ENCODE data around the gene IL1RAPL1.

Gene IL1RAPL1

GRCh38 chrX:29965634-29966033 lies 1378.4 kb downstream of the IL1RAPL1 start:
- no peak overlapping the region for H2AFZ ChIP-seq (ENCODE audit: low read depth, low read length, severe bottlenecking)
- no peaks in the 10 kb centered on the region for H3K79me2 ChIP-seq (ENCODE audit: insufficient read depth, low read length)
- no peak overlapping the region for H3K27ac ChIP-seq (ENCODE audit: low read depth, low read length)
- no peak overlapping the region for H3K4me2 ChIP-seq (ENCODE audit: low read depth, low read length, poor library complexity, severe bottlenecking)
- H3K36me3 ChIP-seq (ENCODE audit: low read length), result no peaks in the 10 kb centered on the region
- no peaks in the 10 kb centered on the region for H4K20me1 ChIP-seq (ENCODE audit: low read depth, low read length)
- no peaks in the 10 kb centered on the region for H3K9me3 ChIP-seq (ENCODE audit: insufficient read depth, low read length)
- H3K9me2 ChIP-seq (replicated peaks; ENCODE audit: insufficient read depth, low read length), result no peaks in the 10 kb centered on the region
- no peaks in the 10 kb centered on the region for H3K27me3 ChIP-seq (ENCODE audit: low read length)
- H3K4me3 ChIP-seq (ENCODE audit: insufficient read depth, low read length, poor library complexity, severe bottlenecking), result no peak overlapping the region
- TF ChIP-seq CTCF (IDR thresholded peaks at IDR 0.05; ENCODE audit: insufficient read depth, low read length, poor library complexity, severe bottlenecking) (no peak), EZH2phosphoT487 (conservative IDR thresholded peaks at IDR 0.05; ENCODE audit: low read length) (no peak)
- H3K9ac ChIP-seq (ENCODE audit: low read length), result no peak overlapping the region
- no peaks in the 10 kb centered on the region for H3F3A ChIP-seq (ENCODE audit: insufficient read depth)

GRCh38 chrX:29992083-29992482 lies 1404.8 kb downstream of the IL1RAPL1 start:
- Histone ChIP-seq H3K4me2 (ENCODE audit: low read depth, low read length, poor library complexity, severe bottlenecking) (no peak overlapping the region), H3K79me2 (ENCODE audit: insufficient read depth, low read length) (no peaks in the 10 kb centered on the region), H3K9me2 (replicated peaks; ENCODE audit: insufficient read depth, low read length) (no peaks in the 10 kb centered on the region), H2AFZ (ENCODE audit: low read depth, low read length, severe bottlenecking) (no peak overlapping the region), H3K4me3 (ENCODE audit: insufficient read depth, low read length, poor library complexity, severe bottlenecking) (no peak overlapping the region), H4K20me1 (ENCODE audit: low read depth, low read length) (no peaks in the 10 kb centered on the region), H3F3A (ENCODE audit: insufficient read depth) (no peaks in the 10 kb centered on the region), H3K27ac (ENCODE audit: low read depth, low read length) (no peak overlapping the region), H3K9ac (ENCODE audit: low read length) (no peak overlapping the region), H3K27me3 (ENCODE audit: low read length) (no peaks in the 10 kb centered on the region), H3K36me3 (ENCODE audit: low read length) (no peaks in the 10 kb centered on the region), H3K9me3 (ENCODE audit: insufficient read depth, low read length) (no peaks in the 10 kb centered on the region)
- no peak for TF ChIP-seq EZH2phosphoT487 (conservative IDR thresholded peaks at IDR 0.05; ENCODE audit: low read length)
- no peak for TF ChIP-seq CTCF (IDR thresholded peaks at IDR 0.05; ENCODE audit: insufficient read depth, low read length, poor library complexity, severe bottlenecking)

GRCh38 chrX:30005813-30006212 lies 1418.6 kb downstream of the IL1RAPL1 start:
- TF ChIP-seq EZH2phosphoT487 (conservative IDR thresholded peaks at IDR 0.05; ENCODE audit: low read length), result no peak
- TF ChIP-seq CTCF (IDR thresholded peaks at IDR 0.05; ENCODE audit: insufficient read depth, low read length, poor library complexity, severe bottlenecking), result no peak
- Histone ChIP-seq H3F3A (ENCODE audit: insufficient read depth) (no peaks in the 10 kb centered on the region), H3K9me2 (replicated peaks; ENCODE audit: insufficient read depth, low read length) (no peaks in the 10 kb centered on the region), H3K9me3 (ENCODE audit: insufficient read depth, low read length) (no peaks in the 10 kb centered on the region), H3K79me2 (ENCODE audit: insufficient read depth, low read length) (no peaks in the 10 kb centered on the region), H3K36me3 (ENCODE audit: low read length) (no peaks in the 10 kb centered on the region), H3K9ac (ENCODE audit: low read length) (no peak overlapping the region), H3K4me3 (ENCODE audit: insufficient read depth, low read length, poor library complexity, severe bottlenecking) (no peak overlapping the region), H3K27me3 (ENCODE audit: low read length) (no peaks in the 10 kb centered on the region), H3K4me2 (ENCODE audit: low read depth, low read length, poor library complexity, severe bottlenecking) (no peak overlapping the region), H4K20me1 (ENCODE audit: low read depth, low read length) (no peaks in the 10 kb centered on the region), H3K27ac (ENCODE audit: low read depth, low read length) (no peak overlapping the region), H2AFZ (ENCODE audit: low read depth, low read length, severe bottlenecking) (no peak overlapping the region)
